Fibroblast of villous mesenchyme (primary cell): ENCODE measurements around the gene SLC14A1. TPM values are rescaled to one million over a fixed set of nuclear protein-coding genes. Genes with fewer than 3 reads are reported as not detected.

Experiments
- DNase-seq: peaks from one replicate; pipeline ENCODE4 v3.0.0-alpha.2; 2010; ENCODE audit warnings: low read depth
- H3K4me3 ChIP-seq: 2 replicates; pipeline ENCODE4 v1.5.1; 2011; ENCODE audit warnings: low read depth, mild to moderate bottlenecking, low read length
- total RNA-seq: library from RNA; depleted of rRNA; stranded (reverse); fragments of >200 nt; gene quantifications from 2 replicates; pipeline ENCODE4 v1.2.3, GENCODE V29; 2012
- TF ChIP-seq, protein P1 (sequence below): IDR thresholded peaks from 2 replicates; pipeline ENCODE4 v1.5.1; 2012; ENCODE audit warnings: low read depth, mild to moderate bottlenecking, low read length; ENCODE audit not compliant: insufficient read depth

Gene SLC14A1
- total RNA-seq, 1 donor = 0.86 TPM

- TF ChIP-seq, protein P1, sequence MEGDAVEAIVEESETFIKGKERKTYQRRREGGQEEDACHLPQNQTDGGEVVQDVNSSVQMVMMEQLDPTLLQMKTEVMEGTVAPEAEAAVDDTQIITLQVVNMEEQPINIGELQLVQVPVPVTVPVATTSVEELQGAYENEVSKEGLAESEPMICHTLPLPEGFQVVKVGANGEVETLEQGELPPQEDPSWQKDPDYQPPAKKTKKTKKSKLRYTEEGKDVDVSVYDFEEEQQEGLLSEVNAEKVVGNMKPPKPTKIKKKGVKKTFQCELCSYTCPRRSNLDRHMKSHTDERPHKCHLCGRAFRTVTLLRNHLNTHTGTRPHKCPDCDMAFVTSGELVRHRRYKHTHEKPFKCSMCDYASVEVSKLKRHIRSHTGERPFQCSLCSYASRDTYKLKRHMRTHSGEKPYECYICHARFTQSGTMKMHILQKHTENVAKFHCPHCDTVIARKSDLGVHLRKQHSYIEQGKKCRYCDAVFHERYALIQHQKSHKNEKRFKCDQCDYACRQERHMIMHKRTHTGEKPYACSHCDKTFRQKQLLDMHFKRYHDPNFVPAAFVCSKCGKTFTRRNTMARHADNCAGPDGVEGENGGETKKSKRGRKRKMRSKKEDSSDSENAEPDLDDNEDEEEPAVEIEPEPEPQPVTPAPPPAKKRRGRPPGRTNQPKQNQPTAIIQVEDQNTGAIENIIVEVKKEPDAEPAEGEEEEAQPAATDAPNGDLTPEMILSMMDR = peak; percentile 84
- DNase-seq = peak; percentile 75
- H3K4me3 ChIP-seq = no peak overlapping the region
Observed at GRCh38 chr18:45690975-45691815, 32.8 kb upstream of the SLC14A1 start.

- DNase-seq = no peak
- H3K4me3 ChIP-seq = no peak overlapping the region
- TF ChIP-seq, protein P1 = no peak
Observed at GRCh38 chr18:45691816-45692179, 32.2 kb upstream of the SLC14A1 start.

GRCh38 chr18:45702708-45703265 is 21.2 kb upstream of the SLC14A1 start:
- TF ChIP-seq, protein P1 = no peak
- no peak for DNase-seq
- H3K4me3 ChIP-seq = no peak overlapping the region

GRCh38 chr18:45708831-45709230 is 15.2 kb upstream of the SLC14A1 start:
- DNase-seq = no peak
- TF ChIP-seq, protein P1 = no peak
- no peak overlapping the region for H3K4me3 ChIP-seq

- no peak for DNase-seq
- TF ChIP-seq, protein P1 = no peak
- no peak overlapping the region for H3K4me3 ChIP-seq
Observed at GRCh38 chr18:45712061-45712460, 11.9 kb upstream of the SLC14A1 start.

DNA sequence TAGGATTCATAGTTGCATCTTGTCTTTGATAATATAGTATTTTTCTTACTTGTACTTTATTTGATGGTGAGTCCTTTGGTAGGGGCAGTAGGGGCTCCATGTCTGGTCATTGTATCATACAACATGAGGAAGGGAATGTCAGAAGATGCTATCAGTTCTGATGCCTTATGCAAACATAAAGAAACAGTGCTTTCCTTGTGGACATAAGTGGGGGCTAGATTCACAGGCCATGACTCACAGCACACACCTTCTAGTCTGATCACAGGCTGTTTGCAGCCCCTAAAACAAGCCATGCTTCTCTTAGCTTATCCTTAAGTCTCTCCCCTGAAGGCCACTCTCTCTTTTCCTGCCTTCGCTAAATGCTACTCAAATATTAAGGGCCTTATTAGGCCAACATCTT is 10.7 kb upstream of the SLC14A1 start:
- TF ChIP-seq, protein P1 = no peak
- DNase-seq = no peak
- no peak overlapping the region for H3K4me3 ChIP-seq
